Keratinocyte (primary cell): ENCODE data around the gene ADGRL3. TPM values are rescaled to one million over a fixed set of nuclear protein-coding genes. Genes with fewer than 3 reads are reported as not detected.

Experiments
- DNase-seq: peaks from one replicate; pipeline ENCODE4 v3.0.0-alpha.2; 2011; ENCODE audit warnings: low read depth, missing footprints, low spot score
- FAIRE-seq: peaks from 2 replicates; lab custom pipeline; 2011; peaks lifted over from hg19 to GRCh38; lab: Jason Lieb, UNC
- H2AFZ ChIP-seq: 2 replicates; pipeline ENCODE4 v1.6.0; 2012; ENCODE audit warnings: low read length, control low read depth, inconsistent platforms; ENCODE audit not compliant: control insufficient read depth
- H3K27ac ChIP-seq: 2 replicates; pipeline ENCODE4 v1.5.1; 2011; ENCODE audit warnings: low read length; ENCODE audit not compliant: control insufficient read depth, insufficient read depth
- H3K27me3 ChIP-seq: 3 replicates; pipeline ENCODE4 v1.6.0; 2011; ENCODE audit warnings: low read length; ENCODE audit not compliant: control insufficient read depth, insufficient read depth; ENCODE audit errors: extremely low read depth
- H3K36me3 ChIP-seq, 2 experiments: 2 replicates in 1 of 2; 3 replicates in 1 of 2; pipeline ENCODE4 v1.5.1; 2011; ENCODE audit warnings: low read length in 2 of 2, mild to moderate bottlenecking in 1 of 2; ENCODE audit not compliant: control insufficient read depth in 2 of 2, insufficient read depth in 2 of 2; ENCODE audit errors: extremely low read depth in 1 of 2
- H3K4me1 ChIP-seq: 3 replicates; pipeline ENCODE4 v1.5.1; 2011; ENCODE audit warnings: low read length; ENCODE audit not compliant: control insufficient read depth, insufficient read depth; ENCODE audit errors: extremely low read depth
- H3K4me2 ChIP-seq: 3 replicates; pipeline ENCODE4 v1.6.0; 2011; ENCODE audit warnings: low read depth, low read length; ENCODE audit not compliant: control insufficient read depth, insufficient read depth; ENCODE audit errors: extremely low read depth
- H3K4me3 ChIP-seq, 3 experiments: fragments of 200-600 bp in 1 of 3; sonication (generic) in 1 of 3; 2 replicates in 2 of 3; 3 replicates in 1 of 3; pipeline ENCODE4 v1.5.1; 2011 to 2016; ENCODE audit warnings: low read length in 3 of 3, mild to moderate bottlenecking in 3 of 3, control low read depth in 2 of 3, inconsistent platforms in 1 of 3, low read depth in 1 of 3, mixed read lengths in 1 of 3, mixed run types in 1 of 3, moderate library complexity in 1 of 3; ENCODE audit not compliant: control insufficient read depth in 2 of 3, insufficient read depth in 2 of 3; ENCODE audit errors: extremely low read depth in 1 of 3
- H3K79me2 ChIP-seq: 2 replicates; pipeline ENCODE4 v1.6.0; 2012; ENCODE audit warnings: low read length; ENCODE audit not compliant: control insufficient read depth, insufficient read depth
- H3K9ac ChIP-seq: 3 replicates; pipeline ENCODE4 v1.6.0; 2011; ENCODE audit warnings: low read length; ENCODE audit not compliant: control insufficient read depth, insufficient read depth; ENCODE audit errors: extremely low read depth
- H3K9me1 ChIP-seq: 3 replicates; pipeline ENCODE4 v1.6.0; 2011; ENCODE audit warnings: low read length; ENCODE audit not compliant: control insufficient read depth, insufficient read depth; ENCODE audit errors: extremely low read depth
- H3K9me3 ChIP-seq: 2 replicates; pipeline ENCODE4 v1.5.1; 2012; ENCODE audit warnings: low read depth, low read length; ENCODE audit not compliant: control insufficient read depth
- H4K20me1 ChIP-seq: 3 replicates; pipeline ENCODE4 v1.6.0; 2011; ENCODE audit warnings: low read length; ENCODE audit not compliant: control insufficient read depth, insufficient read depth; ENCODE audit errors: extremely low read depth
- CTCF ChIP-seq, 3 experiments: IDR thresholded peaks in 1 of 3; conservative IDR thresholded peaks in 1 of 3; optimal IDR thresholded peaks in 1 of 3; 2 replicates in 2 of 3; 3 replicates in 1 of 3; pipeline versions ENCODE3 to v1.5.1; 2011; ENCODE audit warnings: low read length in 3 of 3, mild to moderate bottlenecking in 3 of 3, moderate library complexity in 2 of 3, control low read depth in 1 of 3, inconsistent platforms in 1 of 3; ENCODE audit not compliant: insufficient read depth in 2 of 3; ENCODE audit errors: extremely low read depth in 1 of 3
- EZH2 ChIP-seq: IDR thresholded peaks from one replicate; pipeline ENCODE4 v1.6.1; 2012; ENCODE audit warnings: inconsistent platforms, mild to moderate bottlenecking, low read length, moderate library complexity
- dilution Hi-C: fragments of 300-500 bp; cut with MboI; formaldehyde crosslinking; loops from one replicate; pipeline ENCODE4 v1.7.0; 2020; ENCODE audit warnings: low sequenced_read_pairs; ENCODE audit not compliant: extremely low pct_ligation_motif_present
- polyA plus RNA-seq, 5 experiments: library from polyadenylated mRNA; depleted of rRNA in 3 of 5; stranded (reverse) in 3 of 5; stranded (forward) in 1 of 5; unstranded in 1 of 5; fragments of >200 nt; gene quantifications; 1 replicate in 1 of 5; 2 replicates in 3 of 5; 3 replicates in 1 of 5; pipeline versions ENCODE4 v1.2.1 to v1.2.3, GENCODE V29; 2011 to 2012; ENCODE audit warnings: missing spikeins in 2 of 5, low read depth in 1 of 5, low replicate concordance in 1 of 5

The ADGRL3 gene
- polyA plus RNA-seq, 1 donor (not counting 4 experiments of a cell fraction or from before 2014, with no cell fraction given): 0.18 TPM

- no peak overlapping the region for H3K9ac ChIP-seq
- FAIRE-seq (no peak), DNase-seq (no peak)
- dilution Hi-C loops: no loop called here
- H3K79me2 ChIP-seq: no peaks in the 10 kb centered on the region
- no peaks in the 10 kb centered on the region for H3K9me3 ChIP-seq
- no peak for TF ChIP-seq EZH2
- TF ChIP-seq CTCF (optimal IDR thresholded peaks at IDR 0.05 in 1 of 3, IDR thresholded peaks at IDR 0.05 in 1 of 3, conservative IDR thresholded peaks at IDR 0.05 in 1 of 3; ENCODE audit: extremely low read depth in 1 of 3, insufficient read depth in 2 of 3, low read length in 3 of 3): no peak
- no peak overlapping the region for H2AFZ ChIP-seq
- no peak overlapping the region for H3K27ac ChIP-seq
- no peaks in the 10 kb centered on the region for H3K4me1 ChIP-seq
- H3K4me3 ChIP-seq: no peak overlapping the region
- H3K36me3 ChIP-seq: no peaks in the 10 kb centered on the region
- H4K20me1 ChIP-seq: no peaks in the 10 kb centered on the region
- H3K4me2 ChIP-seq: no peak overlapping the region
- H3K27me3 ChIP-seq: no peaks in the 10 kb centered on the region
- H3K9me1 ChIP-seq: no peaks in the 10 kb centered on the region
Measured at GRCh38 chr4:61239250-61239649, 39.1 kb downstream of the ADGRL3 start.

GRCh38 chr4:61243962-61244361, 43.8 kb downstream of the ADGRL3 start:
- Histone ChIP-seq H3K36me3 (no peaks in the 10 kb centered on the region), H3K79me2 (no peaks in the 10 kb centered on the region), H3K9me1 (no peaks in the 10 kb centered on the region), H3K4me1 (no peaks in the 10 kb centered on the region), H3K27ac (no peak overlapping the region), H3K27me3 (no peaks in the 10 kb centered on the region), H3K9ac (no peak overlapping the region), H3K9me3 (no peaks in the 10 kb centered on the region), H3K4me2 (no peak overlapping the region), H3K4me3 (no peak overlapping the region), H2AFZ (no peak overlapping the region), H4K20me1 (no peaks in the 10 kb centered on the region)
- FAIRE-seq: no peak
- no peak for DNase-seq
- dilution Hi-C loops: no loop called here
- TF ChIP-seq CTCF (optimal IDR thresholded peaks at IDR 0.05 in 1 of 3, IDR thresholded peaks at IDR 0.05 in 1 of 3, conservative IDR thresholded peaks at IDR 0.05 in 1 of 3; ENCODE audit: extremely low read depth in 1 of 3, insufficient read depth in 2 of 3, low read length in 3 of 3): no peak
- no peak for TF ChIP-seq EZH2
